C4-2B (cell line): Measurements from ENCODE around the gene MED29.

Source experiments
- H3K27ac ChIP-seq: fragments of 450-650 bp; 2 replicates; pipeline ENCODE4 v1.5.1; 2017
- CTCF ChIP-seq: fragments of 450-650 bp; conservative IDR thresholded peaks from 2 replicates; pipeline ENCODE4 v1.5.1; 2017; ENCODE audit warnings: mild to moderate bottlenecking
- ZFX ChIP-seq: fragments of 450-650 bp; IDR thresholded peaks from 2 replicates; pipeline ENCODE4 v1.6.1; 2017

The MED29 gene

DNA sequence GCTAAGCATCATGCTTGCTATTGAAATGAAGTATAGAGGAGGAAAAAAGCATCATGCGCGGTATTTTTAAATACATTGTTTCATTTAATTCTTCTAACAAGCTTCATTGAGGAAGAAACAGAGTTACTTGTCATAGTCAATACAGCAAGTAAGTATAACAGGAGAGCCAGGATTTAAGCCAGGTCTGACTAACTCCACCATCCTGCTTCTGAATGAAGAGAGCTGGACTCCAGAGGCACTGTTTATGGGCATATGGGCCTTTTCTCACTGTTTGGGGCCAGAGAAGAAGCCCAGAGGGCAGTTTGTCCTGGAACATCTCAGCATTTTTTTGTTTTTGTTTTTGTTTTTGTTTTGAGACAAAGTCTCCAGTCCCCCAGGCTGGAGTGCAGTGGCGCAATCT is 41.0 kb upstream of the MED29 start:
- no peak overlapping the region for H3K27ac ChIP-seq
- TF ChIP-seq ZFX (no peak), CTCF (no peak)

DNA sequence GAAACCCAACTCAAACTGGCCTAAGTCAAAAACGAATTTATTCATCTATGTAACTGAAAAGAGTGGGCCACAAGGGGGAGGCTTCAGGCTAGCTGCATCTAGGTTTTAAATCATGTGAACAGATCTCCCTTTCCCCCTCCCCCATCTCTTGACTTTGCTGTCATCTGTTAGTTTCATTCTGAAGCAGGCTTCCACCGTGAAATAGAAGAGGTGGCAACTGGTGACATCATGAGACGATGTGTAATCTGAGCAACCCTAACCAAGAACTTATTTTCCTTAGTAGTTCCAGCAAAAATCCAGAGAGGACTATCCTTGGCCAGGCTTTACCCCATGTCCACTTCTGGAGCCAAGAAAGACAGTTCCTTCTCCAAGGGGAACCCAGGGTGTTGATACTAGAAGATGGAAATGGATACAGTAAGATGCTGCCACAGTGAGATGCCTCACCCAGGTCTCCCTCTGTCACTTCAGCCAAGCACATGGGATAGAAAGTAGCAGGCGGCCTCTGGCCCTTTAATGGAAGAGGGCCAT is 39.6 kb upstream of the MED29 start:
- H3K27ac ChIP-seq, result no peak overlapping the region
- TF ChIP-seq ZFX (no peak), CTCF (no peak)

GRCh38 chr19:39352381-39353255 is 38.6 kb upstream of the MED29 start:
- H3K27ac ChIP-seq, result no peak overlapping the region
- TF ChIP-seq CTCF (no peak), ZFX (no peak)

DNA sequence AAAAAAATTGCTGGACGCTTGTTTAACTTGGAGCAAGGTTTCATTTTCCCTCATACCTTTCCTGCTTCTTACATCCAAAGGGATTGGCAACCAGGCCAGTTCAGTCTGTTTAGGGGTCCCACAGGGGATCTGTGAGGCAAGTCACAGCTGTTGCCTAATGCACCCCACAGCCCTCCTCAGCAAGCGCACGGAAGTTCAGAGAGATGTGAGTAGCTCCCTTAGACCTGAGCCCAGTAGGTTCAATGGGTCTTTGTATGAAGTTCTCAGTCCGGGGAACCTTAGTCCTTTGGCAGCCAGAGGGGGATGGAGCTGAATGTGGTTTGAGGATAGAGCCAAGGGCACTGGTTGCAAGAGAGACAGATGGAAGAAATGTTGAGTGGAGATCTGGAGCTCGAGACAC is 35.9 kb upstream of the MED29 start:
- no peak overlapping the region for H3K27ac ChIP-seq
- TF ChIP-seq CTCF (no peak), ZFX (no peak)

DNA sequence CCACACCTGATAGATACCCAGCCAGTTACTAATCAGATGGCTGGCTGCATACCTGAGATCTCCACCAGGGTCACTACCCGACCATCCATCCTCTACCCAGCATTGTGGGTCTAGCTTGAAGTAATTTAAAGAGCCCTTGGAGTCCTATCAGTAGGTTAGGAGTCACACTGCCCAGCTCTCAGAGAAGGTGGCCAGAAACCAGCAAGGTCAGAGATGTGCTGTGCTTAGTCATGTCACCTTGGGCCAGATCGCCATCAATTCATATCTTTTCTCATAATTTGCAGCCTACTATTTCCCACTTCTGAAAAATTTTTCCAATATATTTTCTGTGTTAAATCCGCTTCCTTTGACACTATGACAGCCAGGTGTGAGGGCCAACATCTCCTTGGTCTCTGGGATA is 35.1 kb upstream of the MED29 start:
- TF ChIP-seq ZFX, result no peak
- TF ChIP-seq CTCF, result no peak
- H3K27ac ChIP-seq, result no peak overlapping the region

- H3K27ac ChIP-seq, result no peak overlapping the region
- TF ChIP-seq ZFX (no peak), CTCF (no peak)
Measured at GRCh38 chr19:39356647-39357046, 34.5 kb upstream of the MED29 start.

GRCh38 chr19:39359026-39359425 is 32.2 kb upstream of the MED29 start:
- TF ChIP-seq CTCF (no peak), ZFX (no peak)

More at GRCh38 chr19:39359026-39359425, 32.2 kb upstream of the MED29 start:
- H3K27ac ChIP-seq, result no peak overlapping the region
